ENCODE measurements around the gene CEP350.
A peak's percentile ranks its signal among the peaks of the same experiment; 100 is the strongest.

The CEP350 gene

DNA sequence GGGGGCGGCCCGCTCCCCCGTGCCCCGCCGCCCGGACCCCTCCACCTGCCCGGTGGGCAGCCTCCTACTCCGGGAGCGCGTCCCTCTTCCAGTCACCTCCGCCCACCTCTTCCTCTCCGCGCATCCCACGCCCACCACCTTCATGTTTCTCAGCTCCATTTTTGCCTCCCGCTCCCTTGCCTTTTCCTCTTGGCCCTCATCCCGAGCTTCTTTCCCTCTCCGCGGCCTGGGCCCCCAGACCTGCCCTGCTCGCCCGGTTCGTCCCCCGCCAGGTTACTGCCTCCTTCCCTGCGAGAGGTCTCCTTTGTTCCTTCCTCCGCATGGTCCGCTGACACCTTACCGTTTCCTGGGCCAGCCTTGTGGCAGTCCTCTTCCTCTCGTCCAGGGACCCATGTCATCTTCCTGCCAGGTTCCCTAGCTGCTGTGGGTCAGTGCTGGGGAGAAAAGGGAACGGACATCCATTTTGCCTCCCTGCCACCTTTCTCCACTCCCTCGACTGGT lies 200.6 kb downstream of the CEP350 start:
- peak; percentile 34 for DNase-seq

DNA sequence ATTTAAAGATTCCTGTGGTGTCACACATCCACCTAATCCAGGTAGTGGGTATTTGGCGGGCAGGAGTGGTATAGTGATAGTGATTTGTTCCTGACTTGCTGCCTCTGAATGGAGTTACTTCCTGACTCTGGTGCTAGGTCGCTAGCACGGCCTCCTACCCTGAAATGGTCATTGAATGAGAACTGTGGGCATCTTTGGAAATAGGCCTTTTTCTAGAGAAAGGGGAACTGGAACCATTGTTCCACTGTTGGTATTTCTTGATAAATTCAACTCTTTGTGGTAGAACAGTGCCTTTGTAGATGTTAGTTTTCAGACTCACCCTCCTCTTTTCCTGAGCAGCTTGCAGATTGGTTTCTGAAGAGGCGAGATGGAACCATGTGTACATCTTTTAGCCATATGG lies 201.6 kb downstream of the CEP350 start:
- ATAC-seq: no peak
- no peak for DNase-seq

More for the DNA sequence above, 200.6 kb downstream of the CEP350 start:
- no peak for ATAC-seq

DNA sequence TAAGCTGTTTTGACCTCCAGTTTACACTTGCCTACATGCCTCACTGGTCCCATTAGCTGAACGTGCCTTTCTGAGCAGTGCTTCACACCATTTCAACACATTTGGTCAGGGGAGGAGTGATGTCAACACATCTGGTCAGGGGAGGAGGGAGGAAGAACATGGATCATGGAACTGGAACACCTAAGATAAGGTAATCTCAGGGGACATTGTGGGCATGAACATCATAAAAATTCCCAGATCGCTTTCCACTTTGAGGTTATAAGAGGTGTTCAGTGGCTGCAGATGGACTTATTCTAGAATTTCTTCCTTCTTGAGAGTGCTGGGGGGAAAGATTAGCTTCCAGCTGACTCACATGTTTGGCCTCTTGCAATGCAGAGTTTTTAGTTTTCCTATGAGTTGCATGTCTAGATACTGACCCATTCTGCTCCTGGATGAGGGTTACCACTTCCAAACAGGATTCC lies 202.1 kb downstream of the CEP350 start:
- ATAC-seq (no peak), DNase-seq (no peak)

DNA sequence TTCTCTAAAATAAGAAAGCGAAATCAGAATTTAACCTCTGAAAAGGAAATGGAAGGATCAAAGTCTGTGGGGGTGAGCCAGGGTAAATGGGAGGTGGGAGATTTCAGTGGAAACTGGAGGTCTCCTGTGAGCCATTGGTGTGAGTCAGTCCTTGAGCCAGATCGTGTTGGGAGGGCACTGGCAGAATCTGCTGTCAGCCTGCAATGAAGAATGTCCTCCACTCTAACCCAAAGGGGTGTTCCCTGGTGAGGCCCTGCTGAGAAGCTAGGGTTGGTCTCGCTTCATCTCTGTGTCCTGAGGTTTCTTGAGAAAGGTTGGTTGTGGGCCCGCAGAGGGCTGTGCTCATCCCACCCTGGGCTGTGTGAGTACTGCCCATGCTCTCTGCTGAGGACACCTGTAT lies 202.5 kb downstream of the CEP350 start:
- ATAC-seq: no peak

DNA sequence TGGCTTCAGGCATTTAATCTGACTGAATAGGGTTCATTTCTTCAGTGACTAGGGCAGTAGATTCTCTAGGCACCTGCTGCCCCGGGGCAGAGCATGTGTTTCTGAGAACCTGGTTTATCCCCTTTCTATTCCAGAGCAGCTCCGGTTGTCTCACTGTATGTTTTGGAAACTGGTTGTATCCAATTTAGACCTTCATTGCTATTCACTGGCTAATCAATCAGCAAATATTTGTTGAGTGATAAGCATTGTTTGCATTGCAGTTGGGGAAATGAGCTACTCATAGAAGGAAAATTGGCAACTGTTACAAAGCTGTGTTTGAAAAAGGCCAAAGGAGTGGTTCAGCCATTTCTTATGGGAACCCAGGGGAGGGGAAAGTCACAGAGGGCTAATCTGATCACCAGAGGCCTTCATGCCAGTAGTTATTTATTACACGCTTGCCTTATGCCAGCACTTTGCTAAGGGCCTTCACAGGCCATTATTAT lies 203.0 kb downstream of the CEP350 start:
- DNase-seq: no peak
- no peak for ATAC-seq

More for the DNA sequence above, 202.5 kb downstream of the CEP350 start:
- DNase-seq: no peak

DNA sequence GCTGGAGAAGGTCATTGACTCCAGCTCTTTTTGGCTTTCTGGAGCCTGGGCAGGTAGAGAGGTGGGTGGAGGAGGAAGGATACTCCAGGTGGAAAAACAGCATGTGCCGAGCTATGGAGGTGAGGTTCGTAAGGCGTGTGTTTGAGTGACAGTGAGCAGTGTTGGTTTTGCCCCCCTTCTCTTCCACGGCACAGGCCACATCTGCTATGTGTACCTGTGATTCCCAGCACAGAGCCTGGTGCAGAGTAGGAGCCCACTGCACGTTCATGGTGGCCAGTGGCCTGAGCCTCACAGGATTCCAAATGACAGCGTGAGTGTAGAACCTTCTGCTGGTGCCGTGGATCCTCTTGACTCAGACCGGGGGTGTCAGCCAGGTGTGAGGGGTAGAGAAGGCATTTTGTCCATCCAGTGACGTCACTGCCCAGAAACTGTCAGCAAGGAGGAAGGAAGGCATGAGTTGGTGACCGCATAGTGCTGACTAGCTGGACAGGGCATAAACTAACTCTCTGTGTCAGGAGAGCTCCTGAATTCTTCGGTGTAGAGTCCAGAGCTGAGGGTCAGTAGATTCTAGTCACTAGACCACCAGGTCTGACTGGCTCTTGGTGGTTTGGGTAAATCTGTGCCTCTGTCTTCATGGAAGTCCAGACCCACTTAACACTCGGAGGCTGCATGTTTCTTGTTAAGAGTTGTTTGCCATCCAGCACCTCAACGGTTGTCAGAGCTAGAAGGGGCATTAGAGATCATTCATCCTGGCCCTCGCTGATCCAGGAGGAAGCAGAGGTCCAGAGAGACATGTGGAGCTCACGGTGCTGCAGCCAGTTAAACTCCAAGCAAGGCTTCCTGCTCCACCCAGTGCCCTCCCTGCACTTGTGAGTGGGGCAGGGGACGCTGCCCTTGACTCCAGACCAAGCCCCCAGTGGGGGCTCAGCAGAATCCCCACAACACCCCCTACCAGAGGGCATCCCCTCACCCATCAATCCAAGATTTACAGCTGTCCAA lies 203.8 kb downstream of the CEP350 start:
- no peak for DNase-seq
- ATAC-seq: no peak

DNA sequence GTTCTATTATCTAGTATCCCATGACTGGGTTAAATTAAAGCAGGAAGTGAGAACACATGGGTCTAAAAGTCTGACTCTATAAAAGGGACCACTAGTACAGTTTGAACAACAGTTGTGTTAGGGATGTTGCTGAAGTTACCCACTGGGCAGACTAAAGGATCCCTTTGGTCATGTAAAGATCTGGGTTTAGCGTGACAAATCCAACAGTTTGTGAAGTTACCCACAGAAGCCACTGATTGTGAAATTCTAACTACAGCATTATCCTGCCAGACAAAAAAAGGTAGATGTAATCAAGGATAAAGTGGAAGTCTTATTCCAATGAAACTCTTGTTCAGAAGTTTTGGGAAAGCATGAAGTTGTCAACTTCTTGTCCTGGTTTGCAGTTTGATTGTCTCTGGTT lies 205.7 kb downstream of the CEP350 start:
- ATAC-seq: no peak
- DNase-seq: no peak

DNA sequence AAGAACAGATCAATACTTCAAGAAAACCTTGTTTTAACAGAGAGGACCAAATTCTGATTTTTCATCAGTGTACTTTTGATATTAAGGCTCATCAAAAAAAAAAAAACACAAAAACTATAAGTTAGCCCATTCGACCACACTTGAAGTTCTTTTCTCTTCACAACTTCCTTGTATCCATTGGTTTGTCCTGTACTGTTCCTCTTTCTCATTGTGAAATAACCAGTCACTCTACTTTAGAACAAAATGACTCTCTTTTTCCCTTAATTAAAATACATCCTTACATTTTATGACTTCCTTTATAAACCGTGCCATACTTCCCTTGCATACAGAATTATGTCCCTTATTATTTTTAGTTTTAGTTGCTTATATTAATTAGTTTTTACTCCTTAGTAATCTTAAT lies 208.4 kb downstream of the CEP350 start:
- ATAC-seq (no peak), DNase-seq (no peak)
